T-helper 2 cell (primary cell): ENCODE results near the gene SATB2.

ENCODE experiments used
- DNase-seq, 5 experiments: peaks; one replicate each; pipeline versions ENCODE4 v3.0.0 to v3.0.0-alpha.2; 2012 to 2022

Gene SATB2

DNA sequence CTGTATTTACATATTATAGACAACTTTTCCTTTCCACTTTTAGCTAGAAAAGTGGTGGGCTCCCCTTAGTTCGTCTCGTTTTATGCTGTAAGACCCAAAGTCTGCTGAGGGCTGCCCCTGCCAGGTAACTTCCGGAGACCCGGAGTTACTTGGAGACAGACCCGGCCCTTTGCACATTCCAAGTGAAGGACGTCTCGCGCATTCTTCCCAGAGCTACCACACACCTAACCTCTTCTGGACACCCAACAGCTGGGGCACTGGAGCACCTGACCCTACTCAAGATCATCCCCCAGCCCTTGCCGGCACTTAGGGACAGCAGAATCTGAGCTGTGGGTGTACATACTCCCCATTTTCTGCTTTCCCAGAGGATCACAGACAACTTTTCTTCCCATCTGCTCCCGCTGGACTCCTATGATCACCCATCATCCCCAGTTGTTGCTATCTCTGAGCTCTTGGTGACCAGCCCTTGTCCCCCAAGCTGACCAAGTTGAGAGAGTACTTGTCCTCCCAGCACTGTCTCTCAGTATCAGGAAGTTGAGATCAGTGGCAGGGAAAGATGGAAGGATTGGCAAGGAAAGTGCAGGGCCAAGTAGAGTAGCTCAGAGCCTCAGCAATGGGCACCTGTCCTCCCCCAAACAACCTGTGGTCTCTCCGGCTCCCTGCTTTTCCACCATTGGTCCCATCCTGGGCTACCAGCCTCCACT, 8.4 kb upstream of the SATB2 start:
- no peak for DNase-seq

DNA sequence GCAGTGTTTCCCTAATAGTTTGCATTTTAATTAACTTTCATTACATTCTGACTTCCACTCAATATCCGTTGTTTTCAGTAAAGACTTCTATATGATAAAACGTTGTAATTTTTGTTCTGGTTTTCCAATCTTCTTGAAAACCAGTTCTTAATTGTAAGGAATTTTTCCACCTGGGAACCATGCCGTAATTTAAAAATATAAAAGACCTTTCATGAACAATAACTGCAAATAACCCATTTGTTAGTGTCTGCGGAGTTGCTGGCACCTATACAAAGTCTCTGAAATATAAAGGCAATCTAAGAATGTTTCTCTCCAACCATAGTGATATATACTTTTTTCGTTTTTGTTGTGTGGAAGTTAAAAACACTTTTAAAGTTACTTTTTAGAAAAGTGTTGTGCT, 7.7 kb upstream of the SATB2 start:
- DNase-seq = no peak

DNA sequence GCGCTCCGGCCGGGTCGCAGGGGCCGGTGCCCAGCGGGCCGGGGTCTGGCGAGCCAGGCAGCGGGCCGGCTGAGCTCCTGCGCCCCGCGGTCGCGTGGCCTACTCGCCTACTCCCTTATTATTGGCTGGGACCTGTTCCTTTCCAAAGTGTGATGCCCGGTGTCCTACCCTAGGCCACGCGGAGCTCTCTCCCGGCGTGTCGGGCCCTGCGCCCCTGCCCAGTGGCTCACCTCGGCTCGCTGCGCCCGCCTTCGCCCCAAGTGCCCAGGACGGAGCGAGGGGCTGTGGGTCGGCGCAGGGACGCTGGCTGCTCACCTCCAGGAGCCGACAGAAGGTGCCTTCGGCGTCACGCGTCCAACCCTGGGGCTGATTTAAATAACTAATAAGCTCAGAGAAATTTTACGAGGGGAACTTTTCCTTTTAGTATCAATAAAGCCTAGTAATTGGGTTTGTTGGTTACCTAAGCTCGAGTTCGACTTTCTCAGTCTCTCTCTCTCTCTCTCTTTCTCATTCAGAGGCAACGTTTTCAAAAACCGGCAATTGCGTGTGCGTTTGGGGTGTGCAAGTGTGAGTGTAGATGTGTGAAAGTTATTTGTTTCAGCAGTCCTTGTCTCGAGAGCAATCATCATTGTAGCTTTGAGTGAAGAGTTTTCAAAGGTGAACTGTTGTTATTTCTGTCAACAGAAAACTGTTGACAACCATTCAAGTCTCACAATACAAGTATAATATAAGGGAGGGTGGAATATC, 7.0 kb upstream of the SATB2 start:
- DNase-seq = no peak

DNA sequence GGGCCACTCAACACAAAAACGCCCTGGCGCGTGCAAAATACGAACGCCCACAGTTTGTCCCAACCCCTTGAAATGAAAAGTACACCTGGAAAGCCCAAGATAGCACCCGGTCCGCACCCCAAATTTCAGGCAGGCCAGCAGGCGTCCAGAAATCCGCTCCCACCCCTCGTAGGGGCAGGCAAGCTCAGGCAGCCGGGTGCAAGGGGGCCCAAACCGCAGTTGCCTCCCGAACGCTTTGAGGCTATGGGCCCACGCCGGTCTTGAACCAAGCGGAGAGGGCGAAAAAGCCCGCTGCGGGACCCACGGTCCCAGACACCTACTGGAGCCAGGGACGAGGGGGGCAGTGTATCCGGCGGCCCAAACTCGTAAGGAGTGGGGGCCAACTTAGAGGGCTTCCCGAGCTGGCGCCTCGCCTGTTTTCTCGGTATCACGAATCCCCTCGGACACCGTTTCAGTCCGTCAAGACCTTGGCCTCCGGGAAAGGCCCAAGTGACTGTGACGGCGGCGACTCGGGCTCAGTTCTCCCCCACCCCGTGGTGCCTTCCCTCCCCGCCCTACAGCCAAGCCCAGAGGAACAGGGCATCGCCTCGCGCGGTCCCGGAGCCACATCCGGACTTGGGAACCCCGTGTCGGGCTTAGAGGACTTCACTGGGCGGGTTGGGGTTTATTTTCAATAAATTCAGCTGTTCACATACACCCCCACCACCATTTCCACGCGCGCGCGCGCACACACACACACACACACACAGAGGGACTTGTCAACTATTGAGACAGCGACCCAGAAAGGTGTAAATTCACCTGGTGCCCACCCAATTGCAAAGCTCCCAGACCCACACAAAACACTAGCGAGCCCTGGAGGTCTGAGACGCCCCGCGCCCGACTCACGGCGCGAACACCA, 6.2 kb upstream of the SATB2 start:
- no peak for DNase-seq

DNA sequence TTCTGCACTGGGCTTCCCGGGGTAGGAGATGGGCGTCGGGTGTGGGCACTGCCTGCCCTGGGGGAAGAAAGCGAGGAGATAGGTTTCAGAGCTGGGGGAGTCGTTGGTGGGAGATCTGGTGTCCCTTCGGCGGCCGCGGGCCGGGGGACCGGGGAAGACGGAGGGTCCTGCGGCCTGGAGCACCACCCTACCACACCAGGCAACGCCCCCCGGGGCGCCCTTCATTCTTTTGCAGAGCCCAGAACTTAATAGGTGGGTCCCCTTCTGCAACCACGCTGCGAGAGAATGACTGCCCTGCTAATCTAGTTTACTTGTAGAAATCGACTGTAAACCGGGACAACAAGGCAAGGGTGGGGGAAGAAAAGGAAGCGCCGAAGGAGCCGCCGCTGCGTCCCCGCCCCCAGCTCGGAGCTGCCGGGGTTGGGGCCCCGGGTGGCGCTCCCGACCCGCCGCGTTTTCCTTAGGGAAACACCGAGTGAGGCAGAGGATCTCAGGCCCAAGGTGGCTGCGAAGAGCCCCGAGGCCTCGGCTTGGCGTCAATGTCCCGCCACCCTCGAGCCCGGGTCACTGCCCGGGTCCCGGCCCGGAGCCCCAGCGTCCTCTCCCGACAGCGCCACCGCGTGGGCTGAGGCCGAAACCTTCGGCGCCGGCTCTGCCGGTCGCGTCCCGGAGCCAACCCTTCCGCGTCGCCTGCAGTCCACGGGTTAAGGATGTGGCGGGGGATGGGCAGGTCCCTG, 5.4 kb upstream of the SATB2 start:
- peak in 3 of 5 experiments; percentile 27 to 59 (median 37) for DNase-seq

DNA sequence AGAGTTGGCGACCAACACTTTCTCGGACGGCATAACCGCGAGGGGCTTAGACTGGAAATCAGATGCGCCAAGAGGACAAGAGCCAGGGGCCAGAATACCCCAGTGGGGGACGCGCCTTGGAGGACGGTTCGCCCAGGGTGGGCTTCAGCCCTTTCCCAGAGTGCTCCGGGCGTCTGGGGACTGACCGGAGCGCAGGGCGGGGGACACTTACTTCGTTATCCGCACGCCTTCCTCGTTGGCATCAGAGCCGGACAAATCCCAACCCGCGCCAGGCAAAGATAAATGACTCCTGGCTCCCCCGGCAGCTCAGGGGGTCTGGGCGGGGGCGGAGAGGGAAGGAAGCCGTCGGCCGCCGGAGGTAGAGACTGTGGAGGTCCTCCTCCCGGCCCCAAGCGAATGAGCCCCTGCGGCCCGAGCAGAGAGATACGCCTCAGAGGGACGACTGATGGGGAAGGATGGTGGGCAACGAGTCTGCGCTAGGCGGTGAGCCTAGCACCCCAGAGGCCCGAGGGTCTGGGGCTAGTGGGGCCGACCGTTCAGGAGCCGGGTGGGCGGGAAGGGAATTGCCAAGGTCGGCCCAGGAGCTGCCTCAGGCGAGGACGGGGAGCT, 4.7 kb upstream of the SATB2 start:
- DNase-seq = no peak

DNA sequence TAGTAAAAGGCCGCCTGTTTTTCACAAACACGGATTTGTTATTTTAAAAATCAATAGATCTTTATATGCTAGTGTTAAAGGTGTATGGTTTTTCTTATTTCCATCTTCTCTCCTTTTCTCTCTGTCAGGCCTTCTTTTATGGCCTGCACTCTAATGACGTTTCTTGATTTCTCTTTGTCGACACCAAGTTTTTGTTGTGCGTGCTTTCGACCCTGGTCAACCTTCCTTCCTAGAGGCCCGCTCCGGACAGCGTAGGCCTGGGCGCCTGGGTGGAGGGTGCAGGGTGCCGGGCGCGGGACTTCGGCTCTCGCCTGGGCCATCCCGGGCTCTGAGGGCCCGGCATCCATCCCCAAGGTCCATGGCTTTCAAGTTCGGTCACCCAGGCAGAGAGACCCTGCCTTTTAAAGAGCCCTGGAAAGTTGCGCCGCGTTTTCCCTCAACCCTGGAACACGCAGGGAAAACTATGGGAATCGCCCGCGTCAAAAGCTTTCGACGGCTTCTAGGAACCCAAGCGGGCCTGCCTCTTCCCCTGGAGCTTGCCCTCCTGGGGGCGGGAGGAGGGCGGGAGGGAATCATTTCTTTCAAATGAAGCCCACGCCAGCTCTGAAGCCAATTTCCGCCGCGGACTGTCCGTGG, 4.1 kb upstream of the SATB2 start:
- DNase-seq = no peak

DNA sequence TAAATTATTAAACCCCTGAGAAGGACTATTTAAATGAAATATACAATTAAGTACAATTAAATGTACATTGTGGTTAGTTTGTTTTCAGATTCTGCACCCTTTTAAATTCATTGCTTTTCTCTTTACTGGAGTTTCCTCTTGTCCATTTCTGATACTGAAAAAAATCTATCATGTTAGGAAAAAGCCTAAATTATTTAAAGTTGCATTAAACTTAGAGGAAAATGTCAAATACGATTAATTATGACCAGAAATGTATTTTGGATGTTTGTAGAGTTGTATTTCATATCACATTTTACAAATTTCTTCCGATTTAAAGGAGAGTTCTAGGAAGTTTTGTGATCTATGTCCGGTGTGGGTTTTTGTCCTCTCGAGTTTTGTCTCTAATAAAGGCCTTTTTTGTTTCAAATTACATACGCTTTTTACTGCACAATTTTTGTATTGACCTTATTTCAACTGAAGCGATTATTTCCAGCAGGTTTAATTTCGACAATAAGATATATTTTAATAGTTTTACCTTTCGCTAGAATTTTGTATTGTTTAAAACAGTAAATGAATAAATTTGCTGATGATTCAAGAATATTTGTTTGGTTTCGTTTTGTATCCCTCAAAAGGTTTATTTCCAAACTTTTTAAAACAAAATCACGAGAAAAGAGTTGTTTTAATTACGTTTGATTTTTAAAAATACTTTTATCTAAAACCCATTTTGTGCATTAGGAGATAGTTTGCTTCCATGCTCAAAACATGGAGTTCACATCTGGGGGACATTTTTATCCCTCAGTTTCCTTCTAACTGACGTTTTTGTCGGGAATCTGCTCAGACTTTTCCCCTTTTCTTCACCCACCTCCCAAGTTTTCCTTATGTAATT, 3.3 kb upstream of the SATB2 start:
- DNase-seq = no peak

DNA sequence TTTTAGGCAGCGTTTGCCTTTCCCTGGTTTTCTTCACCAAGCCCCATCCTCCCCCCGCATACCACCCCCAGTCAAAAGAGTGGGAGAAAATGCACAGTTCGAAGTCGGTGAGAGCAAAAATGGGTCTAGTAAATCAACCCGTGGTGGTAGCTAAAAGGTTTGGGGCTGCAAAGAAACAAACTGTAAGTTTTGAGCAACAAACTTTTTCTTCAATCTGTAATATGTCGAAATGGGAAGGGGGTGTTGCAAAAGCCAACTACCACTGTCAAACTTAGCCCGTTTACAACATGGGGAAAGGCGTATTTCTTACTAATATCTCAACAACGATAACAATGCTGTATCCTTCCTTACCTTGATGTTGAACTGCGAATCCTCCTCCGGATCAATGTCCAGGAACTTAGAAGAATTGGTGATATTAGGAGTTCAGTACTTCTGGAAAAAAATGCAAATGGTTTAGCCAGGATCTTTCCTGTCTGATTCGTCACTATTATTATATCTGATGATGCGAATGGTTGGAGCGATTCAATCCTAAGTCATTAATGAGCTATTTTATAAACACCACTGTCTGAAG, 2.4 kb upstream of the SATB2 start:
- DNase-seq = no peak

DNA sequence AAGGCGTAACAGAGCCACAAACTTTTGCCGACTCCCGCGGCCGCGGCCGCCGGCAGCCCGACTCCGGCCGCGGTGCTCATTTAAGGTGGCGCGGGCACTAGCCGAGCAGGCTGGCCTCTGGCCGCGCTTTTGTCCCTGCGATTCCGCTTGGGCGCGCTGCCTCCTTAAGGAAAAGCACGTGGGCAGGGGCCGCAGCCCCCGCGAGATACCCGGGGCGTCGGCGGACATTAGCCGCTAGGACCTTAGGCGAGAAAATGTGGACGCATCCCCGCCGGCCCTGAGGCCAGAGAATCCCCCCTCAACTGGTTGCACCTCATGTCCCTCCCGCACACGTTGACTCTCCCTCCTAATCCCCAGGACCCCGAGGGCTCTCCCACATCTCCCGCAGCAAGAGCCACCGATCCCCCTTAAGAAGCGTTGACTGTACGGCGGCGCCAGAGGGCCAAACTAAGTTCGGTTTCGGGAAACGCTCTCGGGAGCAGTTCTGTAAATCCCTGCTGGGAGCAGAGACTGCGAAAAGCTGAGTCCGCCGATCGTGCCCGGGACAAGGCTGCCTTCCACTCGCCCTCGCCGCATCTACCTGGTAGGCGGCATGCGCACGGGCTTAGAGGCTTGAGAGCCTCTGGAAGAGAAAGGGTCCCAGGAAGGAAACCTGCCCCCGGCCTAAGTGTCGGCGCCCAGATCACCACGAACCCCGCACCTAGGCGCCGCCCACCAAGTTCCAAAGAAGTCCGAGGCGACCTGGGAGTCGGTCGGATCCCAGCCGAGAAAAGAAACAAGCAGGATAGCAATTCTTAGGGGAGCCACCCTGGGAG, 1.8 kb upstream of the SATB2 start:
- peak in 4 of 5 experiments; percentile 19 to 69 (median 52) for DNase-seq

DNA sequence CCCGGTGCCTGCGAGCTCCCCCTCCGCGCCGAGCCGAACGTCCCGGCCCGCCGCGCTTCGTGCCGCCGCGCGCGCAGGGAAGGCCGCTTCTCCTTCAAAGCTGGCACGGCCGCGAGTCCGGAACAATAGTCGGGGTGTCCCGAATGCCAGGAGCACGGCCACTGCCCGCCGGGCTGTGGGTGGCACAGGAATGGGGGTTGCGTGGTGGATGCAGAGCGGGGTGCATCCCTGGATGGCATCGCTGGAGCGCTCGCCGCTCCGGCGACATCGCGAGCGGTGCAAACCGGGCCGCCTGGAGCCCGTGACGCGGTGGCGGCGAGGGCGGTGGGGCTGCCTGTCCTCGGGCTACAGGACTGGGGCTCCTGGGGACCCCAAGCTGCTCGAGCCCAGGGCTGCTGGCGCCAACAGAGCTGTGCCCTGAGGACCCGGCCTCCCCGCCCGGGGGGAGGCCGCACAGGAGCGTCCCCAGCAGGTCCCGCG, 1.1 kb upstream of the SATB2 start:
- peak in 1 of 5 experiments; percentile 40 for DNase-seq

DNA sequence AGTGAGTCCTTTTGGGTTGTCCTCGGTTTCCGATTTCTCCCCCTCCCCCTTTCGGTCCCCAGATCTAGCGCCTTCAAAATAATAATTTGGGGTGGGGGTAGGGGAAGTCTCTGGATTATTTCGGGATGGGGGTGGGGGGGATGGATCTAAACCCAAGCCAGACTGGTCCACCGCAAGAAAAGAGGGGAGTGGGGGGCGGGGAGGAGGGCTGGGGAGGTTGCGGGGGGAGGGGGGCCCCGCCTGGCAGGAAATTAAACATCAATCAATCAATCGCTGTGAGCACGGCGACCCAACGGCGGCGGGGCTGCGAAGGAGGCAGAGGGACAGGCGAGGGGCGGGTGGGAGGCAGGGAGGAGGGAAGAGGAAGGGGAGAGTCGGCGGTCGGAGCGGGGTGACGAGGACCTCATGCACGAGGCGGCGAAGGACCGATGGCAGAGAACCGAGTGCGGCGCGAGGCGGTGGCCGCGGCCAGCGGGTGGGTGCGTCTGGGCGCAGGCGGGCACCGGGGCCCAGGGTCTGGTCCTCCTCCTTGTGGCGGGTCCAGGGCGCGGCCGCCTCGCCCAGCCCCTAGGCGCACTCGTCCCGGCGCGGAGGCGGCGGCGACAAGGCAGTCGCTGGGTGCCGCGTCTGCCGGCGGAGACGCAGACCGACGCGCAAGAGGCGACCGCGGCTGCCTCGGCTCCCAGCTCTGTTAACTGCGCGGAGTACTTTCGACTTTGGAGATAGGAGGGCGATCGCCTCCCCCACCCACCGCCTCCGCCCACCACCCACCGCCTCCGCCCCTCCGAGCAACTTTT, 468 bp upstream of the SATB2 start:
- DNase-seq = peak in 1 of 5 experiments; percentile 64

DNA sequence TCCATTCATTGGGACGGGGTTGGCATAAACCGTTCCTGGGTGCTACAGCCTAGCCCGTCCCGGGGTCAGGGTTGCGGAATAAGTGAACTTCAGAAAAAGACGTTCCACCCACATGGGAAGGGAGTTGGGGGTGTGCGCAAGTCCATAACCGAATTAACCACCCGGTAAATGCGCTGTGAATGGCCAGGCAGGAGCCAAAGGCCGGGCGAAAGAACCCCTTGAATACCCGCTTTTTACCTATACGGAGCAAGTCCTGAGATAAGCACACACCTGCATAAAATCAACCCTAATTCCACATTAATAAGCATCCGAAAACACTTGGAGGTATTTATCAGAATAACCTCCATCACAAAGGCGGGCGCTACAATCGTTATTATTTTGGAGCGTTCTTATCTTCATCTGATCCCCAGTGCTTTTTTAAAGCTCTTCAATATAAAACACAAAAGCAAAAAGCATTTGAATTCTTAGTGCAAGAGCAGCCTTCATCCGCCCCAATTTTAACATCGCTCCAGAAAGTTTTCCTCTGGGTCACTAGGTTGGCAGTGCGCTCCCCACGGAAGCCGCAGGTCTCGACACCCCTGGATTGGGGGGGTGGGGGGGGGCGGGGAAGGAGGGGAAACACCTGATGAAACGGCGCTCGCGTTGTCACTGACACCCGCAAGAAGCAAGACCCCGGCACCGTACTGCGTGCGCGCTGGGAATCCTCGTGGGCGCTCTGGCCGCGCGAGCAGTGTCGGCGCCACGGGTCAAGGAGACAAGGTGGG, 1.2 kb downstream of the SATB2 start:
- DNase-seq = no peak

DNA sequence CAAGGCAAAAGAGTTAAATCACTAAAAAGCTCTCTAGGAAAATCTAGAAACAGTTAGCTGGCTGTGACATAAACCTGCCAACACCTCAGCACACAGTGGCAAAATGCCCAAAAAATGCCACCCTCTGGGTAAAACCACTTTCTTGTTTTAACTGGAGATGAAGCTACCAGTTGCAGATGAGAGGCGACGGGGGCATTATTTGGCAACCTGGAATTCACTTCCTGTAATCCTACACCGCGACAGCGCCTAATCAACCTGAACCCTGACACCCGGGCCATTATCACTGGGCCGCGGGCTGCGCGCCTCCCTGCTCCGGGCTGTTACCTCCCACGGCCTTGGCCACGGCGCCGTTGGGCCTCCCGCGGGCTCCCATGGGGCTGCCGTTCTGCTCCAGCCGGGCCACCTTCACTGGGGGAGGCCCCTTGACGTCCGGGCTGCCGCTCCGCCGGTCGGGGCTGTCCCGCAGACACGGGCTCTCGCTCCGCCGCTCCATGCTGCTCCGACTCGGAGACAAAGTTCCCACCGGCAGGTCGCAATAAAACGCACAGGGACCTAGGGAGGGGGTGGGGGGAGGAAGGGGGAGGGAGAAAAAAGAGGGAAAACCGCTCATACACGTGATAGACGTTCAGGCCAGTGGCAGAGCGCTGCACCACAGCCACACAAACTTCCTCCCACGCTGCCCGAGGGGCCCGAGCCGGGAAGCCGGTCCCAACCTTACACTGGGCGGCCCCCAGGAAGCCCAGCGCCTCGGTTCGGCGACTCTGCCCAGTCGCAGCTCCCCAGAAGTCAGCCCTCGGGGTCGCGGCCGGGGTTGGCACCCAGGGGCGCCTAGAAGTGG, 2.0 kb downstream of the SATB2 start:
- no peak for DNase-seq

DNA sequence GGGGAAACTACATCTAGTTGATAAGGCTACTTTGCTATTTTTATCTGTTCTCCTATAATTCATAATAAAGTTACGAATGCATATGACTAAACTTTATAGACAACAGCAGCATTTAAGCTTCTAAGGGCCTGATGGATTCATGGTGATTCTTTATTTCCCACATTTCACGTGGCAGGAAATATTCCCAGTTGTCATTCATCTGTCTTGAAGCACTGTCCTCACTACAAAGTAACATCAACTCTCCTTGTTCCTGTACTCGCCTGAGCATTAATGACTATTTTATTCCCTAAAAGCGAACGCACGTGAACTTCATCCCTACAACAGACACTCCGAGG, 2.6 kb downstream of the SATB2 start:
- no peak for DNase-seq

DNA sequence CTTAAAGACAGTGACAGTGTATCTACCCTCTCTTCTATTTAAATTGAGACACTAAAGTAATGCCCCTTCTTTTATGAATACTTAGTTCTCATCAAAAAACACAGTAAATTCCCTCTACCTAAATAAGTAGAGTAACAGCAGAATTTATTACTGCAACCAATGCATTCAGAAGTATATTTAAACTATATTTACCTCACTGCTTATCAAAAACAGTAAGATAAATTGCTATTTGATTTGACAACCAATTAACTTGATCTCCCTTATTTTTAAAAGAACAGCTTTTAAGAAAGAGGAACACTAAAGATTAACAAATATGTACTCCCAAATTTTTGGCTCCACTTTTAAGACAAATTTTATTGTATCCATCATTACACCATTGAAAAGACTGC, 4.8 kb downstream of the SATB2 start:
- no peak for DNase-seq
